MM.1S (cell line): ENCODE results near the gene ANKRD52.

Experiments used
- EZH2phosphoT487 ChIP-seq: fragments of 300-600 bp; sonication (generic); IDR thresholded peaks from 2 replicates; pipeline ENCODE4 v1.6.1; 2018; ENCODE audit warnings: antibody characterized with exemption, low read length
- TF ChIP-seq, protein P1 (sequence below): fragments of 300-600 bp; sonication (generic); IDR thresholded peaks from 2 replicates; pipeline ENCODE4 v1.5.1; 2016; ENCODE audit warnings: antibody characterized with exemption, low read length, mixed read lengths

DNA sequence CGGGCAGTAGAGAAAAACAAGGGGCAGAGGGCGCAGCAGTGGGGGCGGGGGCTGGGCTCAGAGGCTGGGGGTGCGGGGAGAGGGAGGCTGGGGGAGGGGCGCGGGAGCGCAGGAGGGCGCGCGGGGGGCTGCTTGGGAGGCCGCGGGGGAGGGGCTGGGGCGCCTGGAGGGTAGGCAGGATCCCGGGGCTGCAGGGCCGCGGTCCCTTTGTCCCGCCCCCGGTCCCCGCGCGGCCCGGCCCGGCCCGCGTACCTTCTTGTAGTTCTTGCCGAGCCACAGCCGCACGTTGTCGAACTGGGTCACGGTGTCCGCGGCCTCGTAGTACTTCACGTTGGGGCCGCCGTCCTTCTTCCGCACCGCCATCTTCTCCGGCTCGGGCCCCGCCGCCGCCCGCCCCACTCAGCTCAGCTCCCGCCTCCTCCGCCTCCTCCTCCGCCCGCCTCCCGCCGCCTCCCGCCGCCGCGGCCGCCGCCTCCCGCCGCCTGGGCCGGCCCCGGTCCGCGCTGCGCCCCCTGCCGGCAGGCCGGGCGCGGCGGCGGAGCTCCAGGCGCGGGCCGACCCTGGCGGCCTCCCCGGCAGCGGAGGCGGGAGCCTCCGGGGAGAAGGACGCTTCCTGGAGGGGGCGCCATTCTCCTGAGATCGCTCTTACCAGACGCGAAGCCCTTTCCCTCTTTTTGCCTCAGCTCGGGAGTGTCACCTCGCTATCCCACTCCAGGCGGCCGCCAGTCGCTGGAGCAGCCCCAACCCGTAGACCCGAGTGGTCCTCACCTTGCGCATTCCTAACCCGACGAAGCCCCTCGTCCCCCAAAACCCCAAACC, 68.9 kb downstream of the ANKRD52 start, which contains the start of gene SMARCC2:
- no peak for TF ChIP-seq EZH2phosphoT487
- TF ChIP-seq, protein P1, sequence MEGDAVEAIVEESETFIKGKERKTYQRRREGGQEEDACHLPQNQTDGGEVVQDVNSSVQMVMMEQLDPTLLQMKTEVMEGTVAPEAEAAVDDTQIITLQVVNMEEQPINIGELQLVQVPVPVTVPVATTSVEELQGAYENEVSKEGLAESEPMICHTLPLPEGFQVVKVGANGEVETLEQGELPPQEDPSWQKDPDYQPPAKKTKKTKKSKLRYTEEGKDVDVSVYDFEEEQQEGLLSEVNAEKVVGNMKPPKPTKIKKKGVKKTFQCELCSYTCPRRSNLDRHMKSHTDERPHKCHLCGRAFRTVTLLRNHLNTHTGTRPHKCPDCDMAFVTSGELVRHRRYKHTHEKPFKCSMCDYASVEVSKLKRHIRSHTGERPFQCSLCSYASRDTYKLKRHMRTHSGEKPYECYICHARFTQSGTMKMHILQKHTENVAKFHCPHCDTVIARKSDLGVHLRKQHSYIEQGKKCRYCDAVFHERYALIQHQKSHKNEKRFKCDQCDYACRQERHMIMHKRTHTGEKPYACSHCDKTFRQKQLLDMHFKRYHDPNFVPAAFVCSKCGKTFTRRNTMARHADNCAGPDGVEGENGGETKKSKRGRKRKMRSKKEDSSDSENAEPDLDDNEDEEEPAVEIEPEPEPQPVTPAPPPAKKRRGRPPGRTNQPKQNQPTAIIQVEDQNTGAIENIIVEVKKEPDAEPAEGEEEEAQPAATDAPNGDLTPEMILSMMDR, result peak; percentile 60
